WTC11 (cell line): ENCODE results near the gene PITX1.

Experiments used
- ATF1 ChIP-seq: sonication (generic); formaldehyde crosslinking; IDR thresholded peaks from 2 replicates; pipeline ENCODE4 v1.8.1; 2023; ENCODE audit warnings: mild to moderate bottlenecking, moderate library complexity, missing genetic modification reagents
- ATF2 ChIP-seq: sonication (generic); formaldehyde crosslinking; IDR thresholded peaks from 2 replicates; pipeline ENCODE4 v1.8.1; 2022; ENCODE audit warnings: low read depth, missing genetic modification reagents, borderline replicate concordance
- CTCF ChIP-seq: fragments of 200-600 bp; IDR thresholded peaks from 2 replicates; pipeline ENCODE4 v1.8.0; 2022; ENCODE audit warnings: antibody characterized with exemption
- E2F1 ChIP-seq: sonication (generic); formaldehyde crosslinking; IDR thresholded peaks from 2 replicates; pipeline ENCODE4 v1.8.0; 2022; ENCODE audit warnings: mild to moderate bottlenecking, missing genetic modification reagents
- FOXK1 ChIP-seq: sonication (generic); formaldehyde crosslinking; IDR thresholded peaks from 2 replicates; pipeline ENCODE4 v1.8.0; 2022; ENCODE audit warnings: mild to moderate bottlenecking, moderate library complexity, missing genetic modification reagents
- HMGXB4 ChIP-seq: sonication (generic); formaldehyde crosslinking; IDR thresholded peaks from 2 replicates; pipeline ENCODE4 v1.8.1; 2023; ENCODE audit warnings: mild to moderate bottlenecking, moderate library complexity, missing genetic modification reagents
- JAZF1 ChIP-seq: fragments of 250-450 bp; sonication (Bioruptor Pico); IDR thresholded peaks from 2 replicates; pipeline ENCODE4 v1.9.0; 2021; ENCODE audit warnings: moderate library complexity, mild to moderate bottlenecking, inconsistent platforms
- PRDM15 ChIP-seq: sonication (generic); formaldehyde crosslinking; IDR thresholded peaks from 2 replicates; pipeline ENCODE4 v1.8.0; 2022; ENCODE audit warnings: missing genetic modification reagents
- SP1 ChIP-seq: sonication (generic); formaldehyde crosslinking; conservative IDR thresholded peaks from 2 replicates; pipeline ENCODE4 v1.8.1; 2022; ENCODE audit warnings: missing genetic modification reagents
- ZBTB21 ChIP-seq: sonication (generic); formaldehyde crosslinking; IDR thresholded peaks from 2 replicates; pipeline ENCODE4 v1.8.1; 2023; ENCODE audit warnings: mild to moderate bottlenecking, missing genetic modification reagents, borderline replicate concordance
- ZBTB43 ChIP-seq: sonication (generic); formaldehyde crosslinking; IDR thresholded peaks from 2 replicates; pipeline ENCODE4 v1.8.1; 2023; ENCODE audit warnings: mild to moderate bottlenecking, missing genetic modification reagents

- TF ChIP-seq JAZF1 = no peak
- TF ChIP-seq PRDM15 (CRISPR knock-in tag) = no peak
- TF ChIP-seq SP1 (CRISPR knock-in tag) = no peak
- no peak for TF ChIP-seq ZBTB43 (CRISPR knock-in tag)
- TF ChIP-seq CTCF = no peak
- no peak for TF ChIP-seq HMGXB4 (CRISPR knock-in tag)
- TF ChIP-seq ZBTB21 = no peak
- no peak for TF ChIP-seq ATF1
- TF ChIP-seq ATF2 = no peak
- no peak for TF ChIP-seq FOXK1 (CRISPR knock-in tag)
- no peak for TF ChIP-seq E2F1 (CRISPR knock-in tag)
Measured at GRCh38 chr5:134995850-134996402, 38.1 kb downstream of the PITX1 start.
